ENCODE results near the gene CAP1.
"Not testable (repeated sequence)": the region's sequence is repeated elsewhere in the genome, so short reads cannot be mapped to it uniquely, and the experiment has no call there.

Gene CAP1

GRCh38 chr1:40040511-40041465, at the start of gene CAP1:
CAP1 (plus strand) TSS chr1:40040729; CDS start chr1:40059347, 18,618 bp downstream.
- DNase-seq (ENCODE audit: low read depth): peak; percentile 88

GRCh38 chr1:39992234-39992633, 48.3 kb upstream of the CAP1 start:
- no peak for DNase-seq (ENCODE audit: low read depth)

- no peak for DNase-seq (ENCODE audit: low read depth)
Observed at GRCh38 chr1:39992888-39993287, 47.6 kb upstream of the CAP1 start.

- no peak for DNase-seq (ENCODE audit: low read depth)
Observed at GRCh38 chr1:39995973-39996393, 44.5 kb upstream of the CAP1 start.

GRCh38 chr1:39996396-39997004, 44.0 kb upstream of the CAP1 start:
- no peak for DNase-seq (ENCODE audit: low read depth)

GRCh38 chr1:40001456-40001855, 39.1 kb upstream of the CAP1 start:
- DNase-seq (ENCODE audit: low read depth): no peak

GRCh38 chr1:40003156-40004093, 37.1 kb upstream of the CAP1 start:
- DNase-seq (ENCODE audit: low read depth): no peak

GRCh38 chr1:40004857-40005256, 35.7 kb upstream of the CAP1 start:
- DNase-seq (ENCODE audit: low read depth): no peak

- not testable (repeated sequence) for DNase-seq (ENCODE audit: low read depth)
Observed at GRCh38 chr1:40007481-40008034, 33.0 kb upstream of the CAP1 start.

- DNase-seq (ENCODE audit: low read depth): no peak
Observed at GRCh38 chr1:40011198-40011597, 29.3 kb upstream of the CAP1 start.

- DNase-seq (ENCODE audit: low read depth): no peak
Observed at GRCh38 chr1:40014253-40014706, 26.2 kb upstream of the CAP1 start.

- DNase-seq (ENCODE audit: low read depth): peak; percentile 77
Observed at GRCh38 chr1:40014812-40015594, 25.5 kb upstream of the CAP1 start.

- no peak for DNase-seq (ENCODE audit: low read depth)
Observed at GRCh38 chr1:40017951-40018575, 22.5 kb upstream of the CAP1 start.

GRCh38 chr1:40020447-40021085, 20.0 kb upstream of the CAP1 start:
- DNase-seq (ENCODE audit: low read depth): no peak

GRCh38 chr1:40023379-40023944, 17.1 kb upstream of the CAP1 start:
- DNase-seq (ENCODE audit: low read depth): no peak

- DNase-seq (ENCODE audit: low read depth): no peak
Observed at GRCh38 chr1:40024671-40025070, 15.9 kb upstream of the CAP1 start.

GRCh38 chr1:40027647-40028046, 12.9 kb upstream of the CAP1 start:
- DNase-seq (ENCODE audit: low read depth): no peak

- DNase-seq (ENCODE audit: low read depth): no peak
Observed at GRCh38 chr1:40029608-40030007, 10.9 kb upstream of the CAP1 start.

GRCh38 chr1:40030528-40031135, 9.9 kb upstream of the CAP1 start:
- no peak for DNase-seq (ENCODE audit: low read depth)

All from non-pigmented ciliary epithelial cell (primary cell).